ENCODE measurements around the gene FN3K. TPM values are rescaled to one million over a fixed set of nuclear protein-coding genes. Genes with fewer than 3 reads are reported as not detected.
"Not testable (repeated sequence)": the region's sequence is repeated elsewhere in the genome, so short reads cannot be mapped to it uniquely, and the experiment has no call there.

Gene FN3K
- total and polyA plus RNA-seq, 7 experiments from 2014 or later: 0.97 to 14.1 (median 4.1) TPM

GRCh38 chr17:82736511-82737185, 1.2 kb downstream of the FN3K start:
- H3K27ac ChIP-seq (ENCODE audit: low read depth, low read length): no peak overlapping the region
- intact Hi-C loops (cut with micrococcal nuclease): no loop called here
- Mint-ChIP-seq H3K4me1 (peaks cover 0 to 11% (median 6%) of the 10 kb centered on the region in 7 donors), H3K9me3 (peaks cover 4 to 23% (median 12%) of the 10 kb centered on the region in 11 donors), H3K36me3 (peaks cover 12 to 41% (median 30%) of the 10 kb centered on the region in 5 donors), H3K27me3 (no peaks in the 10 kb centered on the region), H3K4me3 (peak overlapping the region in 8 of 10 donors; percentile 68 to 85 (median 76)), H3K27ac (peak overlapping the region in 2 of 9 donors; percentile 51 to 78)
- no peaks in the 10 kb centered on the region for H3K4me1 ChIP-seq (ENCODE audit: control insufficient read depth in 2 of 2, insufficient read depth in 2 of 2, low read length in 2 of 2)
- DNase-seq (no peak), ATAC-seq (no peak)
- peaks cover 0 to 16% (median 0%) of the 10 kb centered on the region in 3 experiments for H3K36me3 ChIP-seq (ENCODE audit: control insufficient read depth in 2 of 3, insufficient read depth in 3 of 3, low read length in 3 of 3)
- no peak overlapping the region for H3K4me3 ChIP-seq (ENCODE audit: low read length)
- ChIA-PET POLR2A (interaction anchor here (0.7 to 0.9 kb wide), 2 partner anchors 11 to 25 kb away, joined by 4 to 5 read pairs; no protein-coding TSS in a partner anchor), CTCF (interaction anchor here (0.7 kb wide), 1 partner anchor 38 kb away, joined by 3 read pairs; the partner anchor contains the start of gene RAB40B)
- no peaks in the 10 kb centered on the region for H3K27me3 ChIP-seq (ENCODE audit: control insufficient read depth in 2 of 2, insufficient read depth in 2 of 2, low read length in 2 of 2)
- H3K9me3 ChIP-seq (ENCODE audit: control insufficient read depth in 2 of 3, low read length in 3 of 3): peaks cover 0 to 19% (median 0%) of the 10 kb centered on the region in 3 experiments

GRCh38 chr17:82737967-82738877, 2.8 kb downstream of the FN3K start:
- Histone ChIP-seq H3K27ac (ENCODE audit: low read depth, low read length) (no peak overlapping the region), H3K36me3 (ENCODE audit: control insufficient read depth in 2 of 3, insufficient read depth in 3 of 3, low read length in 3 of 3) (peaks cover 0 to 17% (median 0%) of the 10 kb centered on the region in 3 experiments), H3K4me1 (ENCODE audit: control insufficient read depth in 2 of 2, insufficient read depth in 2 of 2, low read length in 2 of 2) (no peaks in the 10 kb centered on the region), H3K9me3 (ENCODE audit: control insufficient read depth in 2 of 3, low read length in 3 of 3) (peaks cover 0 to 17% (median 0%) of the 10 kb centered on the region in 3 experiments), H3K27me3 (ENCODE audit: control insufficient read depth in 2 of 2, insufficient read depth in 2 of 2, low read length in 2 of 2) (no peaks in the 10 kb centered on the region), H3K4me3 (ENCODE audit: low read length) (no peak overlapping the region)
- H3K27ac Mint-ChIP-seq: no peak overlapping the region
- peak overlapping the region in 1 of 10 donors; percentile 15 for H3K4me3 Mint-ChIP-seq
- CTCF ChIA-PET: no interaction called here
- peaks cover 13 to 41% (median 36%) of the 10 kb centered on the region in 5 donors for H3K36me3 Mint-ChIP-seq
- no peaks in the 10 kb centered on the region for H3K27me3 Mint-ChIP-seq
- peaks cover 0 to 8% (median 5%) of the 10 kb centered on the region in 7 donors for H3K4me1 Mint-ChIP-seq
- ATAC-seq: no peak
- intact Hi-C loops (cut with micrococcal nuclease): no loop called here
- POLR2A ChIA-PET: no interaction called here
- H3K9me3 Mint-ChIP-seq: peaks cover 4 to 24% (median 9%) of the 10 kb centered on the region in 11 donors
- no peak for DNase-seq

GRCh38 chr17:82740906-82741759, 5.7 kb downstream of the FN3K start:
- H3K9me3 ChIP-seq (ENCODE audit: control insufficient read depth in 2 of 3, low read length in 3 of 3): peaks cover 0 to 12% (median 0%) of the 10 kb centered on the region in 3 experiments
- ATAC-seq (no peak), DNase-seq (no peak)
- H3K9me3 Mint-ChIP-seq: peaks cover 5 to 31% (median 9%) of the 10 kb centered on the region in 11 donors
- CTCF ChIA-PET: no interaction called here
- peak overlapping the region in 1 of 9 donors; percentile 38 for H3K27ac Mint-ChIP-seq
- H3K4me1 ChIP-seq (ENCODE audit: control insufficient read depth in 2 of 2, insufficient read depth in 2 of 2, low read length in 2 of 2): no peaks in the 10 kb centered on the region
- H3K36me3 ChIP-seq (ENCODE audit: control insufficient read depth in 2 of 3, insufficient read depth in 3 of 3, low read length in 3 of 3): peaks cover 0 to 17% (median 0%) of the 10 kb centered on the region in 3 experiments
- peaks cover 0 to 4% (median 2%) of the 10 kb centered on the region in 7 donors for H3K4me1 Mint-ChIP-seq
- POLR2A ChIA-PET: interaction anchor here (1.2 kb wide), 1 partner anchor 24 kb away, joined by 3 read pairs; the partner anchor contains the start of gene FN3KRP
- H3K27me3 Mint-ChIP-seq: no peaks in the 10 kb centered on the region
- peaks cover 11 to 37% (median 32%) of the 10 kb centered on the region in 5 donors for H3K36me3 Mint-ChIP-seq
- no peak overlapping the region for H3K27ac ChIP-seq (ENCODE audit: low read depth, low read length)
- intact Hi-C loops (cut with micrococcal nuclease): no loop called here
- no peak overlapping the region for H3K4me3 ChIP-seq (ENCODE audit: low read length)
- H3K27me3 ChIP-seq (ENCODE audit: control insufficient read depth in 2 of 2, insufficient read depth in 2 of 2, low read length in 2 of 2): no peaks in the 10 kb centered on the region
- H3K4me3 Mint-ChIP-seq: no peak overlapping the region

GRCh38 chr17:82743344-82744219, 8.2 kb downstream of the FN3K start:
- ChIA-PET POLR2A (no interaction called here), CTCF (no interaction called here)
- DNase-seq (no peak), ATAC-seq (no peak)
- Mint-ChIP-seq H3K9me3 (peaks cover 7 to 47% (median 14%) of the 10 kb centered on the region in 11 donors), H3K27me3 (no peaks in the 10 kb centered on the region), H3K36me3 (peaks cover 11 to 34% (median 30%) of the 10 kb centered on the region in 5 donors), H3K27ac (no peak overlapping the region), H3K4me3 (no peak overlapping the region), H3K4me1 (no peaks in the 10 kb centered on the region)
- Histone ChIP-seq H3K27ac (ENCODE audit: low read depth, low read length) (no peak overlapping the region), H3K27me3 (ENCODE audit: control insufficient read depth in 2 of 2, insufficient read depth in 2 of 2, low read length in 2 of 2) (no peaks in the 10 kb centered on the region), H3K36me3 (ENCODE audit: control insufficient read depth in 2 of 3, insufficient read depth in 3 of 3, low read length in 3 of 3) (peaks cover 0 to 17% (median 0%) of the 10 kb centered on the region in 3 experiments), H3K4me1 (ENCODE audit: control insufficient read depth in 2 of 2, insufficient read depth in 2 of 2, low read length in 2 of 2) (no peaks in the 10 kb centered on the region), H3K9me3 (ENCODE audit: control insufficient read depth in 2 of 3, low read length in 3 of 3) (peaks cover 0 to 12% (median 0%) of the 10 kb centered on the region in 3 experiments), H3K4me3 (ENCODE audit: low read length) (no peak overlapping the region)
- intact Hi-C loops (cut with micrococcal nuclease): no loop called here

- DNase-seq; H3K4me1 ChIP-seq (ENCODE audit: control insufficient read depth in 2 of 2, insufficient read depth in 2 of 2, low read length in 2 of 2); intact Hi-C loops (cut with micrococcal nuclease); ATAC-seq; H3K27me3 ChIP-seq (ENCODE audit: control insufficient read depth in 2 of 2, insufficient read depth in 2 of 2, low read length in 2 of 2); H3K4me3 ChIP-seq (ENCODE audit: low read length); H3K4me1 Mint-ChIP-seq; H3K27me3 Mint-ChIP-seq; H3K27ac ChIP-seq (ENCODE audit: low read depth, low read length); CTCF ChIA-PET; H3K27ac Mint-ChIP-seq; H3K4me3 Mint-ChIP-seq; POLR2A ChIA-PET: not testable (repeated sequence)
- Histone ChIP-seq H3K9me3 (ENCODE audit: control insufficient read depth in 2 of 3, low read length in 3 of 3) (peaks cover 0 to 12% (median 0%) of the 10 kb centered on the region in 3 experiments), H3K36me3 (ENCODE audit: control insufficient read depth in 2 of 3, insufficient read depth in 3 of 3, low read length in 3 of 3) (peaks cover 0 to 17% (median 0%) of the 10 kb centered on the region in 3 experiments)
- Mint-ChIP-seq H3K36me3 (peaks cover 11 to 32% (median 28%) of the 10 kb centered on the region in 5 donors), H3K9me3 (peaks cover 7 to 49% (median 14%) of the 10 kb centered on the region in 11 donors)
Observed at GRCh38 chr17:82744736-82745135, 9.3 kb downstream of the FN3K start.

Measured in naive thymus-derived CD4-positive, alpha-beta T cell (primary cell).